ENCODE measurements around the gene NIPBL.

DNA sequence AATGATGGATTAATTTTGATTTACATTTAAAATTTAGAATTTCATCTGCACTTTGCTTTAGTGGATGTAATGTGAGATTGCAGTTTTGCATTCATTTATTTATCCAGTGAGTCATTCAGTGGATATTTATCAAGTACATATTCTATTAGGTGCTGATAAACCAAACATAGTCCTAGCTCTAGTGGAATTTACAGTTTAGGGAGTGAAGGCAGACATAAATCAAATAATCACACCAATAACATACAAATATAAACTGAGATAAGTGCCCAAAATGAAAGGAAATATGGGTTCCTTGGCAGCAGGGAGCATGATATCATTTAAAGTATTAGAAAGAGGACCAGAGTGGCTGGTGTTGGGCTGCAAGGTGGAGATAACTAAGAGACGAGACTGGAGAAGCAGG lies 14.7 kb upstream of the NIPBL start:
- TF ChIP-seq, protein P1, sequence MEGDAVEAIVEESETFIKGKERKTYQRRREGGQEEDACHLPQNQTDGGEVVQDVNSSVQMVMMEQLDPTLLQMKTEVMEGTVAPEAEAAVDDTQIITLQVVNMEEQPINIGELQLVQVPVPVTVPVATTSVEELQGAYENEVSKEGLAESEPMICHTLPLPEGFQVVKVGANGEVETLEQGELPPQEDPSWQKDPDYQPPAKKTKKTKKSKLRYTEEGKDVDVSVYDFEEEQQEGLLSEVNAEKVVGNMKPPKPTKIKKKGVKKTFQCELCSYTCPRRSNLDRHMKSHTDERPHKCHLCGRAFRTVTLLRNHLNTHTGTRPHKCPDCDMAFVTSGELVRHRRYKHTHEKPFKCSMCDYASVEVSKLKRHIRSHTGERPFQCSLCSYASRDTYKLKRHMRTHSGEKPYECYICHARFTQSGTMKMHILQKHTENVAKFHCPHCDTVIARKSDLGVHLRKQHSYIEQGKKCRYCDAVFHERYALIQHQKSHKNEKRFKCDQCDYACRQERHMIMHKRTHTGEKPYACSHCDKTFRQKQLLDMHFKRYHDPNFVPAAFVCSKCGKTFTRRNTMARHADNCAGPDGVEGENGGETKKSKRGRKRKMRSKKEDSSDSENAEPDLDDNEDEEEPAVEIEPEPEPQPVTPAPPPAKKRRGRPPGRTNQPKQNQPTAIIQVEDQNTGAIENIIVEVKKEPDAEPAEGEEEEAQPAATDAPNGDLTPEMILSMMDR (IDR thresholded peaks at IDR 0.05) = no peak
- TF ChIP-seq EZH2 (IDR thresholded peaks at IDR 0.05) (no peak), EZH2phosphoT487 (IDR thresholded peaks at IDR 0.05) (no peak)
